DMS53 (cell line): ENCODE measurements around the gene PRDX2.
A peak's percentile ranks its signal among the peaks of the same experiment; 100 is the strongest.

Source experiments
- DNase-seq: peaks from one replicate; lab custom pipeline; 2025; lab: John Stamatoyannopoulos, UW

The PRDX2 gene

GRCh38 chr19:12779162-12779993 lies 22.2 kb downstream of the PRDX2 start:
- DNase-seq = peak; percentile 22

GRCh38 chr19:12778905-12779161 lies 22.8 kb downstream of the PRDX2 start:
- no peak for DNase-seq

GRCh38 chr19:12778017-12778904 lies 23.3 kb downstream of the PRDX2 start:
- peak; percentile 87 for DNase-seq

GRCh38 chr19:12777217-12778016 lies 24.2 kb downstream of the PRDX2 start:
- DNase-seq = peak; percentile 85

- DNase-seq = peak; percentile 99
Measured at GRCh38 chr19:12774588-12775555, 26.7 kb downstream of the PRDX2 start, which contains the start of gene HOOK2. Gene HOOK2 (minus strand): TSS chr19:12775552. CDS start chr19:12775449, 103 bp downstream.

GRCh38 chr19:12773571-12773970 lies 28.0 kb downstream of the PRDX2 start:
- peak; percentile 28 for DNase-seq

- DNase-seq = no peak
Measured at GRCh38 chr19:12772323-12772722, 29.3 kb downstream of the PRDX2 start.

- no peak for DNase-seq
Measured at GRCh38 chr19:12770922-12771321, 30.7 kb downstream of the PRDX2 start.

- DNase-seq = peak; percentile 94
Measured at GRCh38 chr19:12769689-12770088, 31.9 kb downstream of the PRDX2 start.

- no peak for DNase-seq
Measured at GRCh38 chr19:12767666-12768065, 33.9 kb downstream of the PRDX2 start.

GRCh38 chr19:12767150-12767549 lies 34.5 kb downstream of the PRDX2 start:
- DNase-seq = no peak

- peak; percentile 92 for DNase-seq
Measured at GRCh38 chr19:12766051-12766521, 35.5 kb downstream of the PRDX2 start.

- no peak for DNase-seq
Measured at GRCh38 chr19:12764698-12765097, 36.9 kb downstream of the PRDX2 start.

- DNase-seq = no peak
Measured at GRCh38 chr19:12763100-12763499, 38.5 kb downstream of the PRDX2 start.

GRCh38 chr19:12759686-12760085 lies 41.9 kb downstream of the PRDX2 start:
- DNase-seq = no peak

GRCh38 chr19:12757544-12758274 lies 43.9 kb downstream of the PRDX2 start:
- peak; percentile 87 for DNase-seq

GRCh38 chr19:12756150-12756883 lies 45.3 kb downstream of the PRDX2 start:
- DNase-seq = no peak

- peak; percentile 41 for DNase-seq
Measured at GRCh38 chr19:12754465-12755196, 47.0 kb downstream of the PRDX2 start.
